ENCODE results near the gene ZNF765. TPM values are rescaled to one million over a fixed set of nuclear protein-coding genes. Genes with fewer than 3 reads are reported as not detected.
"Not testable (repeated sequence)": the region's sequence is repeated elsewhere in the genome, so short reads cannot be mapped to it uniquely, and the experiment has no call there.

ZNF765 gene
- total and polyA plus RNA-seq, 2 donors (not counting 3 experiments of a cell fraction or from before 2014, with no cell fraction given): 2.5 to 7.7 TPM

- Histone ChIP-seq H3K36me3 (ENCODE audit: control insufficient read depth in 2 of 2, extremely low read depth in 1 of 2, insufficient read depth in 2 of 2, low read length in 2 of 2) (peaks cover 0 to 4% of the 10 kb centered on the region in 2 experiments), H2AFZ (ENCODE audit: low read depth, low read length) (no peak overlapping the region), H3K4me1 (ENCODE audit: control insufficient read depth, extremely low read depth, insufficient read depth, low read length) (peaks cover 5% of the 10 kb centered on the region), H4K20me1 (replicated peaks; ENCODE audit: control insufficient read depth, extremely low read depth, insufficient read depth, low read length) (no peaks in the 10 kb centered on the region), H3K27ac (ENCODE audit: insufficient read depth, low read depth, low read length) (no peak overlapping the region), H3K4me3 (replicated peaks in 1 of 3; ENCODE audit: insufficient read depth in 1 of 3, low read depth in 1 of 3, low read length in 3 of 3) (no peak overlapping the region), H3K79me2 (ENCODE audit: control insufficient read depth, insufficient read depth, low read length) (peaks cover 3% of the 10 kb centered on the region), H3K4me2 (ENCODE audit: insufficient read depth, low read length) (no peak overlapping the region), H3K9me1 (replicated peaks; ENCODE audit: control insufficient read depth, extremely low read depth, insufficient read depth, low read length) (no peaks in the 10 kb centered on the region), H3K9ac (replicated peaks; ENCODE audit: extremely low read depth, insufficient read depth, low read length) (no peak overlapping the region), H3K9me3 (replicated peaks; ENCODE audit: control insufficient read depth, insufficient read depth, low read length) (no peaks in the 10 kb centered on the region), H3K27me3 (ENCODE audit: control insufficient read depth in 2 of 2, insufficient read depth in 2 of 2, low read length in 2 of 2) (no peaks in the 10 kb centered on the region)
- POLR2A ChIA-PET: no interaction called here
- FAIRE-seq (no peak), DNase-seq (ENCODE audit: low read depth, low spot score) (no peak)
- BruUV-seq (replicated peaks): no TSS peak
- dilution Hi-C loops (cut with MboI; ENCODE audit: extremely low pct_ligation_motif_present, low sequenced_read_pairs) (no loop called here), intact Hi-C loops (cut with micrococcal nuclease) (loop anchor here (5.0 to 10.0 kb wide), 2 partner anchors 36 to 202 kb away; partner anchors contain the start of genes ZNF665 and ZNF761)
- no peak for TF ChIP-seq JUN (IDR thresholded peaks at IDR 0.05; ENCODE audit: borderline replicate concordance, insufficient read depth, insufficient read length, low read depth)
- TF ChIP-seq GATA2 (IDR thresholded peaks at IDR 0.05; ENCODE audit: insufficient read depth, insufficient read length, low read depth, low read length): no peak
- no peak for TF ChIP-seq MAX (IDR thresholded peaks at IDR 0.05; ENCODE audit: insufficient read depth, insufficient read length)
- TF ChIP-seq POLR2A (IDR thresholded peaks at IDR 0.05; ENCODE audit: low read depth, low read length): no peak
- TF ChIP-seq FOS (IDR thresholded peaks at IDR 0.05; ENCODE audit: borderline replicate concordance, insufficient read depth, low read length): no peak
- TF ChIP-seq CTCF (IDR thresholded peaks at IDR 0.05; ENCODE audit: extremely low read depth in 1 of 2, insufficient read depth in 1 of 2, low read depth in 1 of 2, low read length in 2 of 2): no peak
- no peak for TF ChIP-seq EZH2 (IDR thresholded peaks at IDR 0.05; ENCODE audit: borderline replicate concordance, low read depth, low read length, severe bottlenecking)
- CTCF ChIA-PET: no interaction called here
These were observed 1.5 kb downstream of the ZNF765 start for GRCh38 chr19:53396525-53396868.

- H3K9me3 ChIP-seq (replicated peaks; ENCODE audit: control insufficient read depth, insufficient read depth, low read length); H3K27ac ChIP-seq (ENCODE audit: insufficient read depth, low read depth, low read length); H3K36me3 ChIP-seq (ENCODE audit: control insufficient read depth in 2 of 2, extremely low read depth in 1 of 2, insufficient read depth in 2 of 2, low read length in 2 of 2); dilution Hi-C loops (cut with MboI; ENCODE audit: extremely low pct_ligation_motif_present, low sequenced_read_pairs); DNase-seq (ENCODE audit: low read depth, low spot score); H3K9me1 ChIP-seq (replicated peaks; ENCODE audit: control insufficient read depth, extremely low read depth, insufficient read depth, low read length); H4K20me1 ChIP-seq (replicated peaks; ENCODE audit: control insufficient read depth, extremely low read depth, insufficient read depth, low read length); BruUV-seq (replicated peaks); CTCF ChIA-PET; H3K27me3 ChIP-seq (ENCODE audit: control insufficient read depth in 2 of 2, insufficient read depth in 2 of 2, low read length in 2 of 2); H3K4me3 ChIP-seq (replicated peaks in 1 of 3; ENCODE audit: insufficient read depth in 1 of 3, low read depth in 1 of 3, low read length in 3 of 3); POLR2A ChIA-PET; H3K79me2 ChIP-seq (ENCODE audit: control insufficient read depth, insufficient read depth, low read length); H3K4me1 ChIP-seq (ENCODE audit: control insufficient read depth, extremely low read depth, insufficient read depth, low read length); H3K4me2 ChIP-seq (ENCODE audit: insufficient read depth, low read length); H2AFZ ChIP-seq (ENCODE audit: low read depth, low read length); FAIRE-seq; H3K9ac ChIP-seq (replicated peaks; ENCODE audit: extremely low read depth, insufficient read depth, low read length): not testable (repeated sequence)
- intact Hi-C loops (cut with micrococcal nuclease): loop anchor here (5.0 to 10.0 kb wide), 2 partner anchors 34 to 203 kb away; partner anchors contain the start of genes ZNF665 and ZNF761
These were observed 3.0 kb downstream of the ZNF765 start for GRCh38 chr19:53397918-53398317.
